HCT116 (cell line): ENCODE measurements around the gene CARMIL1. TPM values are rescaled to one million over a fixed set of nuclear protein-coding genes. Genes with fewer than 3 reads are reported as not detected.

Source experiments
- ATAC-seq: fragments of 200-7000 bp; cut with Tn5 transposase; 2 replicates; pipeline ENCODE4 v1.9.1; 2020; ENCODE audit warnings: mild to moderate bottlenecking, moderate library complexity
- BruUV-seq: library from RNA; stranded (reverse); fragments of 400-500 nt; replicated peaks from 2 replicates; lab custom pipeline; 2021; lab: Mats Ljungman, UMichigan
- CTCF ChIA-PET: fragments of 300-600 bp; sonication (Branson Sonifier 250); formaldehyde crosslinking; loops from one replicate; lab custom pipeline; 2021; ENCODE audit warnings: antibody characterized with exemption; lab: Charles Lee
- POLR2A ChIA-PET: fragments of 300-600, 350-600 bp; sonication (Branson Sonifier 250); formaldehyde crosslinking; loops from one replicate; lab custom pipeline; 2021; ENCODE audit warnings: antibody characterized with exemption; lab: Charles Lee
- RAD21 ChIA-PET, 2 experiments: fragments of 300-600 bp; sonication (Branson Sonifier 250); formaldehyde crosslinking; loops; one replicate each; lab custom pipeline; 2023; ENCODE audit warnings: low total read pairs in 2 of 2; ENCODE audit not compliant: uncharacterized antibody in 2 of 2, unreplicated experiment in 2 of 2, low non-redundant PET in 1 of 2; lab: Charles Lee
- DNase-seq: peaks from one replicate; pipeline ENCODE4 v3.0.0-alpha.2; 2010; ENCODE audit warnings: low read depth, low spot score
- H2AFZ ChIP-seq: fragments of 200-600 bp; shearing (Covaris generic), sonication (generic); 2 replicates; pipeline ENCODE4 v1.6.1; 2017; ENCODE audit warnings: low read depth, mixed run types, mixed read lengths, antibody characterized with exemption, low read length; ENCODE audit not compliant: poor library complexity, severe bottlenecking
- H3K27ac ChIP-seq: 2 replicates; pipeline ENCODE4 v1.5.1; 2012; ENCODE audit warnings: low read depth, low read length
- H3K27me3 ChIP-seq: fragments of 200-600 bp; sonication (generic); 2 replicates; pipeline ENCODE4 v1.6.1; 2016; ENCODE audit warnings: mixed run types, low read length, mixed read lengths; ENCODE audit not compliant: insufficient read depth
- H3K36me3 ChIP-seq, 2 experiments: fragments of 200-500 bp in 1 of 2; fragments of 200-600 bp in 1 of 2; sonication (Bioruptor generic) in 1 of 2; sonication (generic) in 1 of 2; 2 replicates each; pipeline versions ENCODE4 v1.5.1 to v1.6.1; 2014 to 2016; ENCODE audit warnings: low read length in 2 of 2, inconsistent platforms in 1 of 2, mixed read lengths in 1 of 2, mixed run types in 1 of 2; ENCODE audit not compliant: insufficient read depth in 2 of 2, control insufficient read depth in 1 of 2
- H3K4me1 ChIP-seq, 2 experiments: fragments of 200-600 bp in 1 of 2; sonication (generic) in 1 of 2; 2 replicates each; pipeline versions ENCODE4 v1.5.1 to v1.6.1; 2012 to 2017; ENCODE audit warnings: low read length in 2 of 2, inconsistent platforms in 1 of 2, mild to moderate bottlenecking in 1 of 2, mixed read lengths in 1 of 2, mixed run types in 1 of 2, moderate library complexity in 1 of 2; ENCODE audit not compliant: insufficient read depth in 2 of 2, control insufficient read depth in 1 of 2
- H3K4me2 ChIP-seq: fragments of 200-600 bp; sonication (generic); 2 replicates; pipeline ENCODE4 v1.6.1; 2017; ENCODE audit warnings: mixed run types, low read length, mixed read lengths
- H3K4me3 ChIP-seq, 2 experiments: fragments of 200-600 bp in 1 of 2; sonication (generic) in 1 of 2; replicated peaks in 1 of 2; 2 replicates each; pipeline ENCODE4 v1.5.1; 2011 to 2016; ENCODE audit warnings: low read length in 2 of 2, control low read depth in 1 of 2, low read depth in 1 of 2, mild to moderate bottlenecking in 1 of 2, mixed read lengths in 1 of 2, mixed run types in 1 of 2
- H3K79me2 ChIP-seq: fragments of 200-600 bp; sonication (generic); 2 replicates; pipeline ENCODE4 v1.6.1; 2017; ENCODE audit warnings: mild to moderate bottlenecking, mixed run types, low read length, moderate library complexity, mixed read lengths; ENCODE audit not compliant: insufficient read depth
- H3K9ac ChIP-seq: fragments of 200-600 bp; sonication (generic); 2 replicates; pipeline ENCODE4 v1.6.1; 2016; ENCODE audit warnings: low read length, mixed read lengths
- H3K9me2 ChIP-seq: fragments of 200-600 bp; sonication (generic), shearing (Covaris generic); 2 replicates; pipeline ENCODE4 v1.6.1; 2017; ENCODE audit warnings: mixed run types, mild to moderate bottlenecking, moderate library complexity; ENCODE audit not compliant: insufficient read depth
- H3K9me3 ChIP-seq, 2 experiments: fragments of 200-500 bp in 1 of 2; fragments of 200-600 bp in 1 of 2; sonication (Bioruptor generic) in 1 of 2; sonication (generic) in 1 of 2; 2 replicates each; pipeline ENCODE4 v1.6.1; 2014 to 2017; ENCODE audit warnings: low read length in 2 of 2, mixed read lengths in 2 of 2, inconsistent platforms in 1 of 2, low read depth in 1 of 2, mild to moderate bottlenecking in 1 of 2, mixed run types in 1 of 2, moderate library complexity in 1 of 2; ENCODE audit not compliant: control insufficient read depth in 1 of 2, insufficient read depth in 1 of 2
- H4K20me1 ChIP-seq: fragments of 200-600 bp; sonication (generic), shearing (Covaris generic); 2 replicates; pipeline ENCODE4 v1.6.1; 2017; ENCODE audit warnings: mixed run types, mild to moderate bottlenecking, moderate library complexity; ENCODE audit not compliant: insufficient read depth
- CEBPB ChIP-seq: IDR thresholded peaks from 2 replicates; pipeline ENCODE4 v1.6.1; 2012; ENCODE audit warnings: low read depth
- EZH2phosphoT487 ChIP-seq: fragments of 200-600 bp; IDR thresholded peaks from 2 replicates; pipeline ENCODE4 v1.6.1; 2018; ENCODE audit warnings: antibody characterized with exemption, borderline replicate concordance
- FOSL1 ChIP-seq: IDR thresholded peaks from 2 replicates; pipeline ENCODE4 v1.6.1; 2012; ENCODE audit warnings: low read depth
- JUND ChIP-seq: IDR thresholded peaks from 2 replicates; pipeline ENCODE4 v1.6.1; 2012
- RAD21 ChIP-seq: IDR thresholded peaks from 2 replicates; pipeline ENCODE4 v1.6.1; 2012; ENCODE audit warnings: low read depth, mild to moderate bottlenecking
- SRF ChIP-seq: IDR thresholded peaks from 2 replicates; pipeline ENCODE4 v1.6.1; 2012; ENCODE audit warnings: low read depth
- YY1 ChIP-seq: IDR thresholded peaks from 2 replicates; pipeline ENCODE4 v1.6.1; 2011; ENCODE audit warnings: low read length, low read depth, moderate library complexity, mild to moderate bottlenecking; ENCODE audit not compliant: insufficient replicate concordance; ENCODE audit errors: extremely low read depth
- intact Hi-C: fragments of 100-400 bp; cut with micrococcal nuclease; formaldehyde crosslinking; loops from 2 replicates; pipeline ENCODE4 v1.10.0; 2022
- total RNA-seq: library from RNA; stranded (reverse); gene quantifications from one replicate; pipeline ENCODE4 v1.2.1, GENCODE V29; 2021; ENCODE audit not compliant: unreplicated experiment
- TF ChIP-seq, protein P1 (sequence below): IDR thresholded peaks from 2 replicates; pipeline ENCODE4 v1.6.1; 2012
- TF ChIP-seq, protein P2 (sequence below): IDR thresholded peaks from 2 replicates; pipeline ENCODE4 v1.6.1; 2012; ENCODE audit warnings: low read depth
- TF ChIP-seq, protein P3 (sequence below): IDR thresholded peaks from 2 replicates; pipeline ENCODE4 v1.6.1; 2011; ENCODE audit warnings: mild to moderate bottlenecking, low read length, moderate library complexity; ENCODE audit not compliant: insufficient replicate concordance; ENCODE audit errors: extremely low read depth

The CARMIL1 gene
- total RNA-seq, 1 experiment from 2014 or later, result 21.7 TPM

DNA sequence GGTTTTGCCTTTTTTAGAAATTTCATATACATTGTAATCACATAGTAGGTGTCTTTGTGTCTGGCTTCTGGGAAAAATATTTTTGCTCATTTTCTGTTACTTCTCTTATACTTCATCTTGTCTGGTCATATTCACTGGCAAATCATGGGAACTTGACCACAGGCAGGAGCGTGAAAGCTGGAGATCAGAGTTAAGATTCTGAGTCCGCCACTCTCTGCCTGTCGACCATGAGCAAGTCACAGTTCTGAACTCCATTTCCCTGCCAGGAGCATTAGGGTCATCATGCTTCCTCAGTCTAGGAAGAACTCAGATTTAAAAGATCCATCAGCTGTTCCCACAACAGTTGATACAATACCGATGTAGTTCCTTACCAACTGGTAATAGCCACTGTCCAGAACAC lies 360.5 kb downstream of the CARMIL1 start:
- ChIA-PET POLR2A (no interaction called here), CTCF (no interaction called here), RAD21 (no interaction called here)
- peaks cover 32% of the 10 kb centered on the region; the same call in 1 of the 2 replicates for H3K27me3 ChIP-seq
- intact Hi-C loops, result no loop called here
- no peak overlapping the region for H3K9ac ChIP-seq
- no peak overlapping the region for H2AFZ ChIP-seq
- H3K9me2 ChIP-seq, result no peaks in the 10 kb centered on the region
- H3K4me2 ChIP-seq, result no peak overlapping the region
- H3K27ac ChIP-seq, result no peak overlapping the region
- H3K9me3 ChIP-seq, result no peaks in the 10 kb centered on the region
- no peaks in the 10 kb centered on the region for H3K36me3 ChIP-seq
- TF ChIP-seq YY1, result no peak
- TF ChIP-seq SRF, result no peak
- no peaks in the 10 kb centered on the region for H3K4me1 ChIP-seq
- no peaks in the 10 kb centered on the region for H4K20me1 ChIP-seq
- ATAC-seq (no peak), DNase-seq (no peak)
- BruUV-seq, result no TSS peak
- no peak overlapping the region for H3K4me3 ChIP-seq
- H3K79me2 ChIP-seq, result no peaks in the 10 kb centered on the region

DNA sequence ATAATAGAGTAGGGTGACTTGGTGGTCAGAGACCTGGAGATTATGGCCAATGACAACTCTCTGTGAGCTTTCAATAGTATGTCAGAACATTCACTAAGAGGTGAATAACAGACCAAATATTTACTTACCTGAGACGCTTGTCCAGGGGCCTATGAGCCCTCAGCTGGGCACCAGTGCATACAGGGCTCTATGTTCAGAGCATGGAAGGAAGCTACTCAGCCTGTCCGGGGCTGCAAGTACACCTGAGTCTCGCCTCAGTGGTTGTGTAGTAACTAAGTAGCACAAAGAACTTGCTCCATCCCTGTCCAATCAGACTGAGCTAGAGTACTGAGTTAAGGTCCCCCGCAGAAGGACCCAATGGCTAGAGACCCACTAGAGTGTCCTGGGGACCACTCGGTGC lies 361.3 kb downstream of the CARMIL1 start:
- ChIA-PET POLR2A (no interaction called here), RAD21 (no interaction called here), CTCF (no interaction called here)
- no peak overlapping the region for H3K4me3 ChIP-seq
- H3K4me2 ChIP-seq, result no peak overlapping the region
- TF ChIP-seq FOSL1 (no peak), RAD21 (no peak), JUND (no peak), EZH2phosphoT487 (no peak), CEBPB (no peak)
- TF ChIP-seq, protein P1, sequence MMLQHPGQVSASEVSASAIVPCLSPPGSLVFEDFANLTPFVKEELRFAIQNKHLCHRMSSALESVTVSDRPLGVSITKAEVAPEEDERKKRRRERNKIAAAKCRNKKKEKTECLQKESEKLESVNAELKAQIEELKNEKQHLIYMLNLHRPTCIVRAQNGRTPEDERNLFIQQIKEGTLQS, result no peak
- TF ChIP-seq, protein P2, sequence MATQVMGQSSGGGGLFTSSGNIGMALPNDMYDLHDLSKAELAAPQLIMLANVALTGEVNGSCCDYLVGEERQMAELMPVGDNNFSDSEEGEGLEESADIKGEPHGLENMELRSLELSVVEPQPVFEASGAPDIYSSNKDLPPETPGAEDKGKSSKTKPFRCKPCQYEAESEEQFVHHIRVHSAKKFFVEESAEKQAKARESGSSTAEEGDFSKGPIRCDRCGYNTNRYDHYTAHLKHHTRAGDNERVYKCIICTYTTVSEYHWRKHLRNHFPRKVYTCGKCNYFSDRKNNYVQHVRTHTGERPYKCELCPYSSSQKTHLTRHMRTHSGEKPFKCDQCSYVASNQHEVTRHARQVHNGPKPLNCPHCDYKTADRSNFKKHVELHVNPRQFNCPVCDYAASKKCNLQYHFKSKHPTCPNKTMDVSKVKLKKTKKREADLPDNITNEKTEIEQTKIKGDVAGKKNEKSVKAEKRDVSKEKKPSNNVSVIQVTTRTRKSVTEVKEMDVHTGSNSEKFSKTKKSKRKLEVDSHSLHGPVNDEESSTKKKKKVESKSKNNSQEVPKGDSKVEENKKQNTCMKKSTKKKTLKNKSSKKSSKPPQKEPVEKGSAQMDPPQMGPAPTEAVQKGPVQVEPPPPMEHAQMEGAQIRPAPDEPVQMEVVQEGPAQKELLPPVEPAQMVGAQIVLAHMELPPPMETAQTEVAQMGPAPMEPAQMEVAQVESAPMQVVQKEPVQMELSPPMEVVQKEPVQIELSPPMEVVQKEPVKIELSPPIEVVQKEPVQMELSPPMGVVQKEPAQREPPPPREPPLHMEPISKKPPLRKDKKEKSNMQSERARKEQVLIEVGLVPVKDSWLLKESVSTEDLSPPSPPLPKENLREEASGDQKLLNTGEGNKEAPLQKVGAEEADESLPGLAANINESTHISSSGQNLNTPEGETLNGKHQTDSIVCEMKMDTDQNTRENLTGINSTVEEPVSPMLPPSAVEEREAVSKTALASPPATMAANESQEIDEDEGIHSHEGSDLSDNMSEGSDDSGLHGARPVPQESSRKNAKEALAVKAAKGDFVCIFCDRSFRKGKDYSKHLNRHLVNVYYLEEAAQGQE, result no peak
- TF ChIP-seq, protein P3, sequence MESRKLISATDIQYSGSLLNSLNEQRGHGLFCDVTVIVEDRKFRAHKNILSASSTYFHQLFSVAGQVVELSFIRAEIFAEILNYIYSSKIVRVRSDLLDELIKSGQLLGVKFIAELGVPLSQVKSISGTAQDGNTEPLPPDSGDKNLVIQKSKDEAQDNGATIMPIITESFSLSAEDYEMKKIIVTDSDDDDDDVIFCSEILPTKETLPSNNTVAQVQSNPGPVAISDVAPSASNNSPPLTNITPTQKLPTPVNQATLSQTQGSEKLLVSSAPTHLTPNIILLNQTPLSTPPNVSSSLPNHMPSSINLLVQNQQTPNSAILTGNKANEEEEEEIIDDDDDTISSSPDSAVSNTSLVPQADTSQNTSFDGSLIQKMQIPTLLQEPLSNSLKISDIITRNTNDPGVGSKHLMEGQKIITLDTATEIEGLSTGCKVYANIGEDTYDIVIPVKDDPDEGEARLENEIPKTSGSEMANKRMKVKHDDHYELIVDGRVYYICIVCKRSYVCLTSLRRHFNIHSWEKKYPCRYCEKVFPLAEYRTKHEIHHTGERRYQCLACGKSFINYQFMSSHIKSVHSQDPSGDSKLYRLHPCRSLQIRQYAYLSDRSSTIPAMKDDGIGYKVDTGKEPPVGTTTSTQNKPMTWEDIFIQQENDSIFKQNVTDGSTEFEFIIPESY, result no peak
- no peaks in the 10 kb centered on the region for H4K20me1 ChIP-seq
- no peaks in the 10 kb centered on the region for H3K4me1 ChIP-seq
- no peaks in the 10 kb centered on the region for H3K79me2 ChIP-seq
- no peaks in the 10 kb centered on the region for H3K36me3 ChIP-seq
- no peak overlapping the region for H2AFZ ChIP-seq
- H3K9me2 ChIP-seq, result no peaks in the 10 kb centered on the region
- ATAC-seq (no peak), DNase-seq (no peak)
- peaks cover 37% of the 10 kb centered on the region; the same call in 1 of the 2 replicates for H3K27me3 ChIP-seq
- no TSS peak for BruUV-seq
- H3K27ac ChIP-seq, result no peak overlapping the region
- intact Hi-C loops, result no loop called here
- H3K9me3 ChIP-seq, result no peaks in the 10 kb centered on the region
- H3K9ac ChIP-seq, result no peak overlapping the region
